Measurements from ENCODE around the gene NCKAP5. TPM values are rescaled to one million over a fixed set of nuclear protein-coding genes. Genes with fewer than 3 reads are reported as not detected.

Gene NCKAP5
- total RNA-seq, 1 donor from 2014 or later, result 2.8 TPM

- no peak for DNase-seq
- no peak for ATAC-seq
- intact Hi-C loops (cut with micrococcal nuclease), result no loop called here
These were observed 522.5 kb downstream of the NCKAP5 start for GRCh38 chr2:133045787-133046186.

GRCh38 chr2:133044556-133044955 lies 523.7 kb downstream of the NCKAP5 start:
- intact Hi-C loops (cut with micrococcal nuclease), result no loop called here
- DNase-seq (no peak), ATAC-seq (no peak)

GRCh38 chr2:133040170-133040569 lies 528.1 kb downstream of the NCKAP5 start:
- DNase-seq, result no peak
- no peak for ATAC-seq
- intact Hi-C loops (cut with micrococcal nuclease), result no loop called here

- intact Hi-C loops (cut with micrococcal nuclease), result no loop called here
These were observed 528.7 kb downstream of the NCKAP5 start for GRCh38 chr2:133039531-133039930.

GRCh38 chr2:133026536-133027177 lies 541.6 kb downstream of the NCKAP5 start:
- intact Hi-C loops (cut with micrococcal nuclease), result no loop called here
- no peak for ATAC-seq

More at GRCh38 chr2:133039531-133039930, 528.7 kb downstream of the NCKAP5 start:
- ATAC-seq (no peak), DNase-seq (no peak)

GRCh38 chr2:133025004-133025403 lies 543.3 kb downstream of the NCKAP5 start:
- DNase-seq, result no peak
- intact Hi-C loops (cut with micrococcal nuclease), result no loop called here
- no peak for ATAC-seq

More at GRCh38 chr2:133026536-133027177, 541.6 kb downstream of the NCKAP5 start:
- no peak for DNase-seq

GRCh38 chr2:133012847-133013734 lies 555.2 kb downstream of the NCKAP5 start:
- intact Hi-C loops (cut with micrococcal nuclease), result no loop called here
- DNase-seq (no peak), ATAC-seq (no peak)

GRCh38 chr2:133004623-133005022 lies 563.6 kb downstream of the NCKAP5 start:
- no peak for DNase-seq
- ATAC-seq, result no peak
- intact Hi-C loops (cut with micrococcal nuclease), result no loop called here

- intact Hi-C loops (cut with micrococcal nuclease), result no loop called here
These were observed 568.8 kb downstream of the NCKAP5 start for GRCh38 chr2:132999421-132999820.

GRCh38 chr2:132998221-132998620 lies 570.0 kb downstream of the NCKAP5 start:
- intact Hi-C loops (cut with micrococcal nuclease), result no loop called here
- no peak for DNase-seq
- ATAC-seq, result no peak

More at GRCh38 chr2:132999421-132999820, 568.8 kb downstream of the NCKAP5 start:
- no peak for ATAC-seq
- DNase-seq, result no peak

- DNase-seq (no peak), ATAC-seq (no peak)
- intact Hi-C loops (cut with micrococcal nuclease), result no loop called here
These were observed 576.7 kb downstream of the NCKAP5 start for GRCh38 chr2:132991471-132992045.

- ATAC-seq (no peak), DNase-seq (no peak)
- intact Hi-C loops (cut with micrococcal nuclease), result no loop called here
These were observed 583.5 kb downstream of the NCKAP5 start for GRCh38 chr2:132984731-132985130.

GRCh38 chr2:132980304-132980703 lies 588.0 kb downstream of the NCKAP5 start:
- no peak for ATAC-seq

GRCh38 chr2:132979339-132980093 lies 588.7 kb downstream of the NCKAP5 start:
- intact Hi-C loops (cut with micrococcal nuclease), result no loop called here
- DNase-seq, result no peak
- ATAC-seq, result no peak

More at GRCh38 chr2:132980304-132980703, 588.0 kb downstream of the NCKAP5 start:
- intact Hi-C loops (cut with micrococcal nuclease), result no loop called here
- DNase-seq, result no peak

GRCh38 chr2:132978840-132979239 lies 589.4 kb downstream of the NCKAP5 start:
- intact Hi-C loops (cut with micrococcal nuclease), result no loop called here
- no peak for ATAC-seq
- DNase-seq, result no peak

GRCh38 chr2:132977812-132978529 lies 590.3 kb downstream of the NCKAP5 start:
- DNase-seq (no peak), ATAC-seq (no peak)
- intact Hi-C loops (cut with micrococcal nuclease), result no loop called here

- intact Hi-C loops (cut with micrococcal nuclease), result no loop called here
- ATAC-seq (no peak), DNase-seq (no peak)
These were observed 592.8 kb downstream of the NCKAP5 start for GRCh38 chr2:132975193-132976105.
